ENCODE data around the gene INAVA.

The INAVA gene

GRCh38 chr1:200894712-200895442 is at the start of gene INAVA:
INAVA (plus strand) TSS chr1:200894900; CDS start chr1:200898401, 3,501 bp downstream.
- DNase-seq, result no peak

- DNase-seq, result no peak
These were observed 49.3 kb upstream of the INAVA start for GRCh38 chr1:200845360-200845759.

- no peak for DNase-seq
These were observed 48.3 kb upstream of the INAVA start for GRCh38 chr1:200846398-200846797.

GRCh38 chr1:200849430-200849829 is 45.3 kb upstream of the INAVA start:
- DNase-seq, result no peak

GRCh38 chr1:200850554-200850953 is 44.1 kb upstream of the INAVA start:
- DNase-seq, result no peak

GRCh38 chr1:200856716-200857357 is 37.9 kb upstream of the INAVA start:
- no peak for DNase-seq

- DNase-seq, result no peak
These were observed 36.9 kb upstream of the INAVA start for GRCh38 chr1:200857804-200858203.

GRCh38 chr1:200861937-200862647 is 32.6 kb upstream of the INAVA start:
- DNase-seq, result no peak

GRCh38 chr1:200862713-200863415 is 31.8 kb upstream of the INAVA start:
- DNase-seq, result no peak

- DNase-seq, result no peak
These were observed 28.6 kb upstream of the INAVA start for GRCh38 chr1:200866116-200866515.

- DNase-seq, result no peak
These were observed 28.2 kb upstream of the INAVA start for GRCh38 chr1:200866521-200866920.

- no peak for DNase-seq
These were observed 27.5 kb upstream of the INAVA start for GRCh38 chr1:200867018-200867811.

GRCh38 chr1:200869376-200869752 is 25.3 kb upstream of the INAVA start:
- DNase-seq, result no peak

- no peak for DNase-seq
These were observed 24.8 kb upstream of the INAVA start for GRCh38 chr1:200869753-200870391.

- no peak for DNase-seq
These were observed 22.1 kb upstream of the INAVA start, which contains the start of gene GPR25 for GRCh38 chr1:200872446-200873115. GPR25 (plus strand) TSS chr1:200872981; CDS start chr1:200873038, 57 bp downstream.

- no peak for DNase-seq
These were observed 21.5 kb upstream of the INAVA start for GRCh38 chr1:200873116-200873670.

- DNase-seq, result no peak
These were observed 20.9 kb upstream of the INAVA start for GRCh38 chr1:200873671-200874397.

GRCh38 chr1:200874694-200875093 is 20.0 kb upstream of the INAVA start:
- DNase-seq, result no peak

GRCh38 chr1:200875416-200875815 is 19.3 kb upstream of the INAVA start:
- no peak for DNase-seq

GRCh38 chr1:200877010-200877409 is 17.7 kb upstream of the INAVA start:
- DNase-seq, result no peak
